Hematopoietic multipotent progenitor cell (in vitro differentiated cells): ENCODE results near the gene ADGB. TPM values are rescaled to one million over a fixed set of nuclear protein-coding genes. Genes with fewer than 3 reads are reported as not detected.
"Not testable (repeated sequence)": the region's sequence is repeated elsewhere in the genome, so short reads cannot be mapped to it uniquely, and the experiment has no call there.

ENCODE experiments used
- DNase-seq, 3 donors: peaks; one replicate each; pipeline ENCODE4 v3.0.0-alpha.2; 2011 to 2015; ENCODE audit warnings: low read depth in 2 of 3, low spot score in 2 of 3
- total RNA-seq: library from RNA; depleted of rRNA; stranded (reverse); fragments of >200 nt; gene quantifications from one replicate; pipeline ENCODE4 v1.2.3, GENCODE V29; 2012

Gene ADGB
- total RNA-seq: under 0.01 TPM

GRCh38 chr6:146598772-146599405, at the start of gene ADGB:
TSS of gene ADGB (plus strand) at chr6:146598972. CDS start at chr6:146599041, 69 bp downstream.
- peak in 2 of 3 donors; percentile 36 to 40 for DNase-seq

- DNase-seq: no peak
Measured at GRCh38 chr6:146550911-146551310, 47.9 kb upstream of the ADGB start.

- DNase-seq: no peak
Measured at GRCh38 chr6:146551545-146551944, 47.2 kb upstream of the ADGB start.

GRCh38 chr6:146553377-146554135, 45.2 kb upstream of the ADGB start:
- no peak for DNase-seq

- DNase-seq: peak in 1 of 3 donors; percentile 8
Measured at GRCh38 chr6:146560607-146561006, 38.2 kb upstream of the ADGB start.

GRCh38 chr6:146566661-146567060, 32.1 kb upstream of the ADGB start:
- DNase-seq: not testable (repeated sequence)

GRCh38 chr6:146568619-146569018, 30.2 kb upstream of the ADGB start:
- not testable (repeated sequence) for DNase-seq

GRCh38 chr6:146574211-146574610, 24.6 kb upstream of the ADGB start:
- no peak for DNase-seq

GRCh38 chr6:146578054-146578453, 20.7 kb upstream of the ADGB start:
- DNase-seq: no peak

- DNase-seq: no peak
Measured at GRCh38 chr6:146581968-146582367, 16.8 kb upstream of the ADGB start.

GRCh38 chr6:146582857-146583256, 15.9 kb upstream of the ADGB start:
- no peak for DNase-seq

GRCh38 chr6:146583966-146584365, 14.8 kb upstream of the ADGB start:
- DNase-seq: no peak

GRCh38 chr6:146587459-146587858, 11.3 kb upstream of the ADGB start:
- no peak for DNase-seq

- DNase-seq: no peak
Measured at GRCh38 chr6:146590492-146590891, 8.3 kb upstream of the ADGB start.

GRCh38 chr6:146592451-146592850, 6.3 kb upstream of the ADGB start:
- DNase-seq: no peak

GRCh38 chr6:146593986-146594385, 4.8 kb upstream of the ADGB start:
- DNase-seq: peak in 1 of 3 donors; percentile 50

- peak in 1 of 3 donors; percentile 31 for DNase-seq
Measured at GRCh38 chr6:146594495-146594894, 4.3 kb upstream of the ADGB start.

- DNase-seq: peak in 2 of 3 donors; percentile 53 to 70
Measured at GRCh38 chr6:146595972-146596731, 2.6 kb upstream of the ADGB start.

GRCh38 chr6:146601352-146601751, 2.6 kb downstream of the ADGB start:
- DNase-seq: no peak

- no peak for DNase-seq
Measured at GRCh38 chr6:146602526-146602925, 3.8 kb downstream of the ADGB start.

GRCh38 chr6:146613947-146614346, 15.2 kb downstream of the ADGB start:
- no peak for DNase-seq
